HG02970 (cell line): ENCODE data around the gene RASA3.
"Not testable (repeated sequence)": the region's sequence is repeated elsewhere in the genome, so short reads cannot be mapped to it uniquely, and the experiment has no call there.

Experiments used
- ATAC-seq: cut with Tn5 transposase; IDR thresholded peaks from one replicate; pipeline ENCODE4 v1.9.1; 2021; ENCODE audit warnings: mild to moderate bottlenecking, moderate library complexity, moderate number of reproducible peaks; ENCODE audit not compliant: unreplicated experiment, low FRiP score

The RASA3 gene

DNA sequence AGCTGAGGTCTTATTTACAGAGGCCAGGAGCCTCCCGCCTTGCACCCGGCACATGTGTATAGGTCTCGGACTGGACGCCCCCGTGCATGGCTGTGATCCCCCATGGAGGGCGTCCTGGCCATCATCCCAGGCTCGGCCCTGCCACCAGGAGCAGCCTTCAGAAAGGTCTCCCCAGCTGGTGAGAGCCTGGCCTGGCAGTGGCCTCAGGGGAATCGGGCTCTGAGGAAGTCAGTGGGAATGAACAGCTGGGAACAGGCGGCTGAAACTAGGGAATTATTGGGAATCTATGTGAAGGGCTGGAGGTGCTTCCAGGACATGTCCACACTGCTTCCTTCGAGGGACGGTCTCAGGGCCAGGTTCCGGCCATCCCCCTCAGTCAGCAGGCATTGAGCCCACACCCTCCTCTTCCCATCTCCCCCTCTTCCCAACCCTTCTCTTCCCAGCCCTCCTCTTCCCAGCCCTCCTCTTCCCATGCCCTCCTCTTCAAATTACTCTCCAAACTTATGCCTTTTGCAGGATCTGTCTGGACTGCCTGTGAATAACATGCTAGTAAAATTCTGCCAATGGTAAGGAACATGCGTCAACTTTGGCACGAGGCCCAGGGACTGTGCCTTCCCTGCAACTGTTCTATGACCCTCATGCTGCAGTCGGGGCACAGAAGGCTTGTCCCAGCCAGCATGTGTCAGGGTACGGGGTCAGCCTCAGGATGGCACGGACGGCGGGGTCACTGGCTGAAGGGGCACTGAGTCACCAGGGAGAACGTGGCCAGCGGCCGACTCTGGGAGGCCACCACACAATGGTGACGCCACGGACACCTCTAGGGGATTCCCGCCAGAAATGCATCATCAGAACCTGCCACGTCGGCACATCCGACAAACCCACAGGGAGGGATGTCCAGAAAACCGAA, 134.3 kb downstream of the RASA3 start:
- no peak for ATAC-seq

DNA sequence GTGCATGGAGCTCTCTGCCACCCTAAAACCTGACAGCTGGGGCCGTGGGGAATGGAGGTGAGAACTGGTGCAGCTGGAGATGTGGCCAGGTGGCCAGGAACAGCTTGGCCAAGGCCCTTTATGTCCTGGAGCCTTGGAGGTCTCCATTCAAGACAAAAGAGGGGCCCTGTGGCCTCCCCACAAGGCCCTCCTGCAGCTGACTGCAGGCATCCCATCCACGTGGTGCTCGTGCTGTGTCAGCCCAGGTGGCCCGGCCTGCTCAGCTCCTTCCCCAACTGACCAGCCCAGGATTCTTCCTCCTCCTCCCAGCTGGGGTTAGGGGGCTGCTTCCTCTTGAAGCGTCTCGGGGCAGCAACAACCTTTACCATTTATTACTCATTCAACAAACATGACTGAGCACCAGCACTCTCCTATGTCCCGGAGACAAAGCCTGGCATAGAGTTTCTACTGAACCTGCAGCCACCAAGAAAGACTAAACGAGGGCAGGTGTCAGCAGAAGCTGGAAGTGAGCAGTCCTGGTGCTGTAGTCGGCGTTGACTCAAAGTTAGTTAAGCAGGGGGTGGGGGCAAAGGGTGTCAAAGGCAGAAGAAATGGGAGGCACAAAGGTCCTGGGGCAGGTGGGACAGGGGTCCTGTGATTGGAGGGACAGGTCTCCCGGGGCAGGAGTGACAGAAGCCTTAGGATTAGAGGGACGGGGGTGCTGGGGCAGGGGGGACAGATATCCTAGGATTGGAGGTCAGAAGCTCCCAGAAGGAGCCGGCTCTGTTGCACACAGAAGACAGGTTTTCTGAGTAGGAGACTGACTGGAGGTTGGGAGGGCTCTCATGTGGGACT, 135.3 kb downstream of the RASA3 start:
- no peak for ATAC-seq

DNA sequence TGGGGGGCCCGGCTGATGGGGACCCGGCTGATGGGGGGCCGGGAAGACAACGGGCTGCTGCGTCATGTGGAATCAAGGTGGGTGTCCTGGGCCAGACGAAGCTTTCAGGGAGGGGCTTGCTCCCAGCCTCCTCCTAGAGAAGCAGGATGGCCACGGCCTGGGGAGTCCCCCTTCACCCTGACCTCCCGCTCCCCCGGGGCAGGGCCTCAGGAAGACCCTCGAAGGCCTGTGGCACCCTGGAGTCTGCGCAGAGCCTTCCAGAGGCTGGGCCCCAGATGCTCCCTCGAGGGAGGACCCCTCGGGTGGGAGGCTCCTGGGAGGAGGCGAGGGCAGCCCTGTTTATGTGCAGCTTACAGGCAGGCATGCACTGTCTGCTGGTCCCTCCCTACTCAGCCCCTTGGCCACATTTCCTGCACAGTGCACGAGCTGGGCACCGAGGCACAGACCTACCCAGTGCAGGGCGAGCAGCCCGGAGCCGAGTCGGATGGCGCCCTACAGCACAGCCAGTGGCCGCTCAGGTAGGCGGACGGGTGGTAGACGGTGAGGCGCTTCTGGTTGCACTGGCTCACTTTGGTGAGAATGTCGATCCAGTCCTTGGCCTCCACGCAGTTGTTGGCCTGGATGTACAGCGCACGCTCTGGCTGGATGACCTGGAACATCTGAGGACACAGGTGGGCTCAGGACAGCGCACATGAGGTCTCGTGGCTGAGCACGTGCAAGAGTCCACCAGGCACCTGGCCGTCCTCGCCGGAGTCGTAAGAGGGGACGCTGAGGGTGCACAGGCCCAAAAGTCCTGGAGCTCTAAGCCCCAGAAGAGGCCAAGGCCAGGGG, 136.1 kb downstream of the RASA3 start:
- ATAC-seq, result no peak

DNA sequence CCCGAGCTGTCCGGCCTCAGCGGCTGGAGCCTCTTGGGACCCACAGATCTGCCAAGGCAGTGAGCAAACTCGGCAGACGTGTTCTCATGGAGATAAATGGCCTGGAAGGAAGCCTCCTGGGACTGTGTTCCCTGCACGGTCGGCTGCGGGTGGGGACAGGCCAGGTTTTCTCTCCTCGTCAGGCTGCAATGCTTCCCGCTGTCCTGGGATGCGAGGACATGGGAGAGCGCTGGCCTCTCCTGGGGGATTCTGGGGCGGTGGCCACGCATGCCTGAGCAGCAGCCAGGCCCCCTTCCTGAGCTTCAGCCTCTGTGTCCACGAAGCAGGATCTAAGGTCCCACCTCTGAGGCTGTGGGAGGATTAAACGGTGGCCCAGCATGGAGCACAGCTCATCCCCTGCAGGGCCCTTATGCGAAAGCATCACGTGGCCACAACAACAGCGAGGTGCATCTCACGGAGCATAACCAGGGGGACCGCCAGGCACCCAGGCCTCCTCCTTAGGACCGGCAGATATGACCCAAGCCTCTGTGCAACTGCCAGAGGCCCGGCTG, 137.3 kb downstream of the RASA3 start:
- no peak for ATAC-seq

DNA sequence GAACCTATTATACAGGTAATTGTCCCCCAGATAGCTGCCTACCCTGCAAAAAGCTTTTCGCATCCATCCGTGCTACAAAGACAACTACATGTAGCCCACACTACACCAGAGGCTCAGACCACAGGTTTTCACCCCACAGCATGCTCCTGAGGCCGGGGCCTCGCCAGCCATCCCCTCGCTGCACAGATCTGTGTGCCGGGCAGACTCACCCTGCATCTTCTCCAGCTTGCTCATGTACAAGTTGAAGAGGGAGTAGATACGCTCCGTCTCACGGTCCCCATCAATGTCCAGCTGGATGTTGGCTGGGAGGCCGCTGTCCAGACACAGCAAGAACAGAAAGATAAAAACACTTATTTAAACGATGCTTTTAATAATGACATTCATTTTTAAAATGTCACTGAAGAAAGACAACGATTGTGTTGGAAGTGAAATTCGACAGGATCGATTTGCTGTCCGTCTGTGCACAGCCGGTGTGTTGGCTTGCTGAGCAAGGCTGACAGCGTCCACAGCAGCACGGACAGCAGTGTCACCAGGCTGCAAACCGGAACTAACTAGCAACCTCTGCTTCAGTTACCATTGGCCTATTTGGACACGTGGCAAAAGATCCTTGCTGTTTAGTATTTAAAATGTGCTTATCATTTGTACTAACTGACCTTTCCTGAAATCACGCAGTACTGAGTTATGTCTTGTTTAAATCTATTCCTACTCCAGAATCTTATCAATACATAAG, 140.0 kb downstream of the RASA3 start:
- no peak for ATAC-seq

DNA sequence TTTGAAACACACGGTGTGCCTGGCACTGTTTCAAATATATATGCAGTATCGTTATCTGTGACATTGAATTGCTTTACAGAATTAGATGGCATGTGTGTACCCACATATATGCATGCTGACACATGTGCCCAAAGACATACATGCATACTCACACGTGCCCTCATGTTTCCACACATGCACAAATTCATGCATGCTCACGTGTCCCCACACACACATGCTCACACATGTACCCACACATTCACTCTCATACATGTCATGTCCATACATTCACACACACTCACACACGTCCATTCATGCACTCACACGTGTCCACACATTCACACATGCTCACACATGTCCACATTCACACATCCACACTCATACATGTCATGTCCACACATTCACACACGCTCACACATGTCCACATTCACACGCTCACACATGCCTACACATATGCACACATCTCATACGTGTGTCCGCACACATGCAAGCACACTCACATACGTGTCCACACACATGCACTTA, 140.7 kb downstream of the RASA3 start:
- no peak for ATAC-seq

DNA sequence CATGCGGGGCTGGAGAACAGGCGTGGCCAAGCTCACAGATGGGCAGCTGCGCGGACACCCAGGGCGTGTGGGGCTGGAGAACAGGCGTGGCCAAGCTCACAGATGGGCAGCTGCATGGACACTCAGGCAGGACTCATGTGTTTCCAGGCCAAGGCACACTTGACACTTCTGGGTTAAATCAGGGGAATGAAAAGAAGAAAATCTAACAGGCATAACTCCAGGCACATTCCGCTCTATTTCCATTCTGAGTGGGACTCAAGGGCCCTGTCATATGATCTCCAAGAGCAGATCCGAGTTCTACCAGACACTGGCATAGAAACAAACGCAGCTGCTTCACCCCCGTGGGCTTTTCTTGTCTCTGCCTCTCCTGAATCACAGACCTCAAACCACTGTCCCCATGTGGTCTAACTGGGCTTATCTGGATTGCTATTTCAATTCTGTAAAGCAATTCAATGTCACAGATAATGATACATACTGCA, 141.2 kb downstream of the RASA3 start:
- ATAC-seq, result no peak

DNA sequence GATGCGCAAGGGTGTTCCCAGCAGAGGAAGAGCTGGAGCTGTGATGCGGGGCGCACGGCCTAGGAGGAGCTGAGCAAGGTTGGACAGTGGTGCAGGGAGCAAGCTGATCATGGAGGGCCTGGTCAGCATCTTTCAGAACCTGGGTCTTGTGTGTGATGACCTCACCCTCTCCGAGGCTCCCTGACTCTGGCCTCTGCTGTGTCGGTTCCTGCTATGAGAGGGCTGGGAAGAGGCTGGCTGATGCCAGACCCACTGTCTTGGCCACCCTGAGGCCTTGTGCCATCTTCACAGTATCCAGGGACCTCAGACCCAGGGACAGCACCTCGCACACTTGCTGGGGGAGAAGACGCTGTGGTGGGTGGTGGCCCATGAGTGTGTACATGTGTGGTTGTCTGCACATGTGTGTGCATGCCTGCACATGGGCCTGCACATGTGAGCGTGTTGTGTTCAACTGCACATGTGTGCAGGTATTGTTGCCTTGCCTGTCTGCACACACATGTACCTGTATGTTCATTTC, 142.0 kb downstream of the RASA3 start:
- no peak for ATAC-seq

DNA sequence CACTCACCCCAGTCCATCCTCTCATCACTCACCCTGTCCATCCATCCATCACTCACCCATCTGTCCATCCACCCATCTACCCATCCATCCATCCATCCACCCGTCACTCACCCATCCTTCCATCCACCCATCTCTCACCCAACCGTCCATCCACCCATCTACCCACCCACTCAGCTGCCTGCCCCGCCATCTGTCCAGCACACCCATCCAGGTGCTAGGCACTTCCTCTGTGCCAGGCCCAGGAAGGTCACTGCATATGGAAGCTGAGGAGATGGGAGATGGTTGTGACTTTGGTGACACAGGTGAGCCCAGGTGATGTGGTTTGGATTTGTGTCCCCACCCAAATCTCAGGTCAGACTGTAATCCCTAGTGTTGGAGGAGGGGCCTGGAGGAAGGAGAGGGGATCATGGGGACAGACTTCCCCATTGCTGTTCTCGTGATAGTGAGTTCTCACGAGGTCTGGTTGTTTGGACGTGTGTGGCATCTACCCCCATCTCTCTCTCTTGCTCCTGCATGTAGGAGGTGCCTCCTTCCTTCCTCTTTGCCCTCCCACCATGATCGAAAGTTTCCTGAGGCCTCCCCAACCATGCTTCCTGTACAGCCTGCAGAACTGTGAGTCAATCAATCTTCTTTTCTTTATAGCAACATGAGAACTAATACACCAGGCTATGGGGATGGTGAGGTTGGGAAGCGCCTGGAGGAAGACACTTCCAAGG, 142.7 kb downstream of the RASA3 start:
- ATAC-seq, result no peak

DNA sequence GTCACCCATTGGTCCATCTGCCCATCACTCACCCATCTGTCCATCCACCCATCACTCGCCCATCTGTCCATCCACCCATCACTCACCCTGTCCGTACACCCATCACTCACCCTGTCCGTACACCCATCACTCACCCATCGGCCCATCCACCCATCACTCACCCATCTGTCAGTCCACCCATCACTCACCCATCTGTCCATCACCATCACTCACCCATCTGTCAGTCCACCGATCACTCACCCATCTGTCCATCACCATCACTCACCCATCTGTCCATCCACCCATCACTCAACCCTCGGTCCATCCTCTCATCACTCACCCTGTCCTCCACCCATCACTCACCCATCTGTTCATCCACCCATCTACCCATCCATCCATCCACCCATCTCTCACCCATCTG, 143.6 kb downstream of the RASA3 start:
- not testable (repeated sequence) for ATAC-seq

DNA sequence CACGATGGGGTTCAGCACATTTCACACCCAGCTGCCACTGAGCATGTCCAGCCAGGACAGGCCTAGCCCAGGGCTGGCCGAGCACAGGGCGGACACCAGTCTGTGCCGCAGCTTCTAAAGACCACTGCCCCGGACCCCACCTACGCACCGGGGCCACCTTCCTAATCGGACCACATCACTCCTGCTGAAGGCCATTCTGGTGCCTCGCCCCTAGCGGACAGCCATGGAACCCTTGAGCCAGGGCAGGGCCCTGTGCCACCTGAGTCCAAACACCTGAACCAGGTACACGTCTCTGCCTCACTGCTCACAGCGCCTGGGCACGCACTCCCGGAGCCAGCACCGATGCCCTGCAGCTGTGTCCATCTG, 150.1 kb downstream of the RASA3 start:
- no peak for ATAC-seq

DNA sequence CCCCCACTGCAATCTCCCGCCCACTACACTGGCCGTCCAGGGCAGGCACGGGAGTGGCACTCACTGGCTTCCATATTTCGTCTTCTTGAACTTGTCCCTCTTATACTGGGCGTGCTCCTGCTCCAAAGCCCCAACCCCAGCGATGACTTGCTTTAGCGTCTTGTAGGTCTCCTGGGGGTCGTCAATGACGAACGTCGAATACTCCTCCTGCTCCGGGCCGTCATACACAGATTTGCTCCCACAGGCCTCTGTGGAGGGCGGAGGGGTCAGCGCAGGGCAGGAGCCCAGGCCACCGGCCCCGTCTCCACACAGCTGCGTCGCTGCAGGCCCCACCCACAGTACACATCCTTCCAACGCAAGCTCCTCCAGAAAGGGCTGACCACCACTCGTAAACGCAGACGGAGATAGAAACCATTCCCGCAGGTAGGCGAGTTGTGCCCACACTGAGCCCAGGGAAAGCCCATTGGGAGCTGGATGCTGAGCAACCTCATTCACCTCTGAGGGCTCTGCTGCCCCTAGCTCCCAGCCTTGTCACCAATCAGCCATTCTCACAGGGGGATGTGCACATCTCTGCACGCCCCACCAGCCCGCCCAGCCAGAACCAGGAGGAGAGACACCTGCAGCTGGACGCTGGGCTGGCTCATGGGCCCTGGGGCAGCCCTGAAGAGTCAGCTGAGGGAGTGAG, 150.7 kb downstream of the RASA3 start:
- no peak for ATAC-seq

DNA sequence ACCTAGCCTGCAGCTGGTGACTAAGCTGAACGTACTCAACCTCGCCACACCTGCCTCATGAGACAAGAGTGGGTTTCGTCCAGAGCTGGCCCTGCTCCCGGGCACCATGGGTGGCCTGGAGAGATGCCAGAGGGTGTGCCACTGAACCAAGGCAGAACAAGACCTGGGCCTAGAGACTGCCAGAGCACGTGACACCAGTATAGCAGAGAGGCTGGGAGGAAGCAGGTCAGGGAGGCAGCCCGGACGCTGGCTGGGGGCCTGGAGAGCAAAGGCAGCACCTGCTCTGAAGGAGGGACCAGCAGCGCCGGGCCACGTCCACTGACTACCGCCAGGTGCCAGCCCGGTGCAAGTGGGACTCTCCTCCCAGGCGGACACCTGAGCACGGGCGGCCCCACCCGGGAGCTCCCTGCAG, 151.2 kb downstream of the RASA3 start:
- no peak for ATAC-seq

DNA sequence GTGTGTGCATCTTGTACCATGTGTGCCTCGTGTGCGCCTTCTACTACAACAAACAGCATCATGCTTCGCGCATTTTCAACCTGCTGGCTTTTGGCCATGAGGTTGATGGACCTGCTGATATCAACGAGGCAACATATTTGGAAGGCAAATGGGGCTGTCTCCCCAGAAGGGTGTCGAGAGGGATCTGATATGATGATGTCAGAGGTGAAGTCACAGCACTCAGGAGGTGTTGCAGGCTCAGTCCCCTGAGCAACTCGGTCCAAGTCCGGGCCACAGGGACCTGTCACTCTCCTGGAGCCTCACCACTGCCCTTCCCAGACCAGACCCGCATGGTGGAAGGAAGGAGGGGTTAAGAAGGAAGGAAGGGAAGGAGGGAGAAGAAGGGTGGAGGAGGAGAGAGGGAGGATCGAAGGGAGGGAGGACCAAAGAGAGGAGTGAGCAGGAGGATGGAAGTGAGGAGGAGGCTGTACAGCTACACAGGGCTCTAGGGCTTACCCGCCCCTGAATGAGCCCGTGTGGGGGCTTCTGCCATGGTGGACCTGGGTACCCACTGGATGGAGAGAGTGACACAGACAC, 151.8 kb downstream of the RASA3 start:
- no peak for ATAC-seq

DNA sequence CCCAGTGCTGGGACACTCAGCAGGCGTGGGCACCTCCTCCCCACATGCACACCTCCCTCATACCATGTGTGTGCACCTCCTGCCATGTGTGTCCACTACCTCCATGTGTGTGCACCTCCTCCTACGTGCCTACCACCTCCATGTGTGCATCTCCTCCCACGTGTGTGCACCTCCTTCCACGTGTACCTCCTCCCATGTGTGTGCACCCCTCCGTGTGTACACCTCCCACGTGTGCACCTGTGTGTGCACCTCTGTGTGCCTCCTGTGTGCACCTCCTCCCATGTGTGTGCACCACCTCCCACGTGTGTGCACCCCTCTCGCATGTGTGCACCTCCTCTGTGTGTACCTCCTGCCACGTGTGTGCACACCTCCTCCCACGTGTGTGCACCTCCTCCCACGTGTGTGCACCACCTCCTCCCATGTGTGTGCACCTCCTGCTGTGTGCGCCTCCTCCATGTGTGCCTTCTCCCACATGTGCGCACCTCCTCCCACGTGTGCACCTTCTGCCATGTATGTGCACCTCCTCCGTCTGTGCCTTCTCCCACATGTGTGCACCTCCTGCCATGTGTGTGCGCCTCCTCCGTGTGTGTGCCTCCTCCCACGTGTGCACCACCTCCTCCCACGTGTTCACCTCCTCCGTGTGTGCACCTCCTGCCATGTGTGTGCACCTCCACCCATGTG, 152.5 kb downstream of the RASA3 start:
- ATAC-seq, result no peak

DNA sequence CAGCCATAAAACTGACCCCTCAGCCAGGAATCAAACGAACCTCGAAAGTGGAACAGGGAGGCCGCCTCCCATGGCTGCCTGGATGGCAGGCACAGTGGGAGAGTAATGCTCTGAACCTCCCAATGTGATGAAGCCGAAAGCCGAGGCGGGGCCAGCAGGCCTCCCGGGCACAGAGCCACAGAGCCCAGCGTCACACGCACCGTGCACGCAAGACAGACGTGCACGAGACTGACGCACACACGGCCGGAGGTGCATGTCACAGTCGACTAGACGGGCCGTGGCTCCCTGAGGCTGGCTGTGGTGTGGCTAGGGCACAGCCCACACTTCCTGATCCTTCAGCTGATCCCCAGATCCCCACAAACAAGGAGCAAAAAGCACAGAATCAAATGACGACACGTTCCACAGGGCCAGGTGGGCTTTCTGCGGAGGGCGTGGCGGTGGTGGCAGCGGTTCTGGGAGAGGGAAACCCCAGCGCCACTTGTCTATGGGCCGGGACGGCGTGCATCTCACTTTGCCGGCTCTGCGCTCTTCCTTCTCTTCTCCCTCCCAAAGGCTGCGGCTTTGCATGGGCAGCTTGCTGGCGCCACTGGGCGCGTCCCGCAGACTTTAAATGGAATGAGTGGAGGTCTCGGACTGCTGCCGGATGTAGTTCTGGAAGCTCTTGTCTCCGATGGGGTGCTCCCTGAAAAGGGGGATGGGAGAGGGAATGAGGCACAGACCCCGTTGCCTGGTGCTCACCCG, 153.5 kb downstream of the RASA3 start:
- ATAC-seq, result no peak
